Measurements from ENCODE around the gene ENO3.

DNA sequence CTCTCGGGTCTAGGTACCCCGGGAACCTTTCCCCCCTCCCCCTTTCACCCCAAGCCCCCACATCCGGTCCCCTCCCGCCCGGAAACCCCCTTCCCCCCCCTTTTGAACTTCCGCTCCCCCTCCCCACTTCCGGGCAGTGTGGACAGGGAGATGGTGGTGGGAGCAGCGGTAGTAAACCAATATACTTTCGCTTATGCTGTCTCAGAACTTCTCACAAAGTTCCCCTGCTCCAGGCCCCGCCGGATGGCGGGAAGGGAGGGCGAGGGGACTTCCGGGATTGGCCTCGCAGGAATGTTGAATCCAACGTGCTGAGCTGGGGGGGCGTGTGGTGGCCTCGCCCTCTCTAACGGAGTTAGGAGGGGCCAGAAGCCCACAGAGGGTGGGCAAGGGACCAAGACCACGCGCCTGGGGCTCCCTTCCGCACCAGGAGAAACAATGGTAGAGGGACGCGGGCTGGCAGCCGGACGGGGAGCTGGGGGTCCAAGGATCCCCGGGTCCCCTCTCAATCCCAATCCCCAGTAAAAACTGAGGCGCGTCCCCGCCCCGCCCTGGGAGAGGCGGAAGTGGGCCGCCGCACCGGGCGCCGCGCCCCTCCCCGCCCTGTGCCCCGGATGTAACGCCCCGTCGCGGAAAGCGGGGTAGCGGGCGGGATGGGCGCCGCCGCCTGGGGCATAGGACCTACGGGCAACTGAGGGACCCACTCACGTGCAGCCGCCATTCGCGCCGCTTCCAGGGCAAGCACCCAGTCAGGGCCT, 3.3 kb upstream of the ENO3 start:
- TF ChIP-seq, protein P1, sequence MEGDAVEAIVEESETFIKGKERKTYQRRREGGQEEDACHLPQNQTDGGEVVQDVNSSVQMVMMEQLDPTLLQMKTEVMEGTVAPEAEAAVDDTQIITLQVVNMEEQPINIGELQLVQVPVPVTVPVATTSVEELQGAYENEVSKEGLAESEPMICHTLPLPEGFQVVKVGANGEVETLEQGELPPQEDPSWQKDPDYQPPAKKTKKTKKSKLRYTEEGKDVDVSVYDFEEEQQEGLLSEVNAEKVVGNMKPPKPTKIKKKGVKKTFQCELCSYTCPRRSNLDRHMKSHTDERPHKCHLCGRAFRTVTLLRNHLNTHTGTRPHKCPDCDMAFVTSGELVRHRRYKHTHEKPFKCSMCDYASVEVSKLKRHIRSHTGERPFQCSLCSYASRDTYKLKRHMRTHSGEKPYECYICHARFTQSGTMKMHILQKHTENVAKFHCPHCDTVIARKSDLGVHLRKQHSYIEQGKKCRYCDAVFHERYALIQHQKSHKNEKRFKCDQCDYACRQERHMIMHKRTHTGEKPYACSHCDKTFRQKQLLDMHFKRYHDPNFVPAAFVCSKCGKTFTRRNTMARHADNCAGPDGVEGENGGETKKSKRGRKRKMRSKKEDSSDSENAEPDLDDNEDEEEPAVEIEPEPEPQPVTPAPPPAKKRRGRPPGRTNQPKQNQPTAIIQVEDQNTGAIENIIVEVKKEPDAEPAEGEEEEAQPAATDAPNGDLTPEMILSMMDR (IDR thresholded peaks at IDR 0.05), result no peak
- no peak for TF ChIP-seq POLR2A (IDR thresholded peaks at IDR 0.05)
